ENCODE data around the gene DNAH3.

The DNAH3 gene

GRCh38 chr16:21162661-21163151, 12.1 kb upstream of the DNAH3 start:
- ChIA-PET CTCF (interaction anchor here (0.7 kb wide), 1 partner anchor 97 kb away, joined by 3 read pairs; no protein-coding TSS in a partner anchor), POLR2A (ENCODE audit: low non-redundant PET) (no interaction called here)
- TF ChIP-seq CTCF (conservative IDR thresholded peaks at IDR 0.05; ENCODE audit: low read depth): no peak
- H3K27ac ChIP-seq: no peak overlapping the region
- DNase-seq (ENCODE audit: low spot score): no peak

- POLR2A ChIA-PET (ENCODE audit: low non-redundant PET): no interaction called here
Measured at GRCh38 chr16:21161211-21161610, 10.6 kb upstream of the DNAH3 start.

GRCh38 chr16:21160276-21160675, 9.6 kb upstream of the DNAH3 start:
- TF ChIP-seq CTCF (conservative IDR thresholded peaks at IDR 0.05; ENCODE audit: low read depth): no peak

More at GRCh38 chr16:21161211-21161610, 10.6 kb upstream of the DNAH3 start:
- TF ChIP-seq CTCF (conservative IDR thresholded peaks at IDR 0.05; ENCODE audit: low read depth): no peak
- DNase-seq (ENCODE audit: low spot score): no peak
- CTCF ChIA-PET: interaction anchor here (1.1 kb wide), 1 partner anchor 139 kb away, joined by 4 read pairs; no protein-coding TSS in a partner anchor
- no peak overlapping the region for H3K27ac ChIP-seq

GRCh38 chr16:21159281-21159951, 8.8 kb upstream of the DNAH3 start:
- POLR2A ChIA-PET (ENCODE audit: low non-redundant PET): interaction anchor here (0.5 to 0.9 kb wide), 3 partner anchors 107 to 143 kb away, joined by 3 to 7 read pairs (median 4); no protein-coding TSS in a partner anchor
- DNase-seq (ENCODE audit: low spot score): peak; percentile 39
- peak overlapping the region; percentile 89 for H3K27ac ChIP-seq
- TF ChIP-seq CTCF (conservative IDR thresholded peaks at IDR 0.05; ENCODE audit: low read depth): no peak
- CTCF ChIA-PET: interaction anchor here (0.6 to 3.4 kb wide), 3 partner anchors 142 to 1137 kb away, joined by 3 to 32 read pairs (median 4); no protein-coding TSS in a partner anchor

More at GRCh38 chr16:21160276-21160675, 9.6 kb upstream of the DNAH3 start:
- H3K27ac ChIP-seq: no peak overlapping the region
- POLR2A ChIA-PET (ENCODE audit: low non-redundant PET): no interaction called here
- no peak for DNase-seq (ENCODE audit: low spot score)
- CTCF ChIA-PET: interaction anchor here (0.7 kb wide), 1 partner anchor 1136 kb away, joined by 3 read pairs; no protein-coding TSS in a partner anchor

GRCh38 chr16:21158208-21159110, 7.8 kb upstream of the DNAH3 start, which contains the start of gene LDAF1:
Gene LDAF1 (plus strand): TSS chr16:21158674. CDS start chr16:21161183, 2,509 bp downstream.
- no peak for TF ChIP-seq CTCF (conservative IDR thresholded peaks at IDR 0.05; ENCODE audit: low read depth)
- ChIA-PET POLR2A (ENCODE audit: low non-redundant PET) (interaction anchor here (0.9 kb wide), 1 partner anchor 142 kb away, joined by 7 read pairs; no protein-coding TSS in a partner anchor), CTCF (interaction anchor here (0.6 to 3.4 kb wide), 2 partner anchors 119 to 142 kb away, joined by 3 to 32 read pairs; no protein-coding TSS in a partner anchor)
- DNase-seq (ENCODE audit: low spot score): peak; percentile 81
- H3K27ac ChIP-seq: peak within 1 kb of the TSS; percentile 89

GRCh38 chr16:21157632-21158031, 7.0 kb upstream of the DNAH3 start:
- no peak for TF ChIP-seq CTCF (conservative IDR thresholded peaks at IDR 0.05; ENCODE audit: low read depth)
- DNase-seq (ENCODE audit: low spot score): no peak
- POLR2A ChIA-PET (ENCODE audit: low non-redundant PET): no interaction called here
- CTCF ChIA-PET: interaction anchor here (0.7 to 3.4 kb wide), 5 partner anchors 10 to 1241 kb away, joined by 3 to 32 read pairs (median 3); no protein-coding TSS in a partner anchor
- peak overlapping the region; percentile 89 for H3K27ac ChIP-seq
